Fibroblast of lung (primary cell): ENCODE data around the gene PKP1. TPM values are rescaled to one million over a fixed set of nuclear protein-coding genes. Genes with fewer than 3 reads are reported as not detected.

Source experiments
- DNase-seq, 2 donors: peaks; one replicate each; pipeline versions ENCODE4 v3.0.0 to v3.0.0-alpha.2; 2010; ENCODE audit warnings: low read depth in 2 of 2
- H2AFZ ChIP-seq: 2 replicates; pipeline ENCODE4 v1.5.1; 2012; ENCODE audit warnings: low read length, control low read depth, inconsistent platforms
- H3K27ac ChIP-seq: 2 replicates; pipeline ENCODE4 v1.5.1; 2011; ENCODE audit warnings: low read length, control low read depth; ENCODE audit not compliant: insufficient read depth
- H3K27me3 ChIP-seq: 2 replicates; pipeline ENCODE4 v1.5.1; 2011; ENCODE audit warnings: mild to moderate bottlenecking, low read length; ENCODE audit not compliant: control insufficient read depth, insufficient read depth
- H3K36me3 ChIP-seq: 2 replicates; pipeline ENCODE4 v1.5.1; 2011; ENCODE audit warnings: low read length; ENCODE audit not compliant: control insufficient read depth, insufficient read depth
- H3K4me1 ChIP-seq: 2 replicates; pipeline ENCODE4 v1.5.1; 2011; ENCODE audit warnings: low read length; ENCODE audit not compliant: control insufficient read depth, insufficient read depth; ENCODE audit errors: extremely low read depth
- H3K4me2 ChIP-seq: 2 replicates; pipeline ENCODE4 v1.5.1; 2011; ENCODE audit warnings: low read length, control low read depth; ENCODE audit not compliant: insufficient read depth; ENCODE audit errors: extremely low read depth
- H3K4me3 ChIP-seq, 4 experiments: fragments of 200-600 bp in 1 of 4; sonication (generic) in 1 of 4; replicated peaks in 1 of 4; 2 replicates each; pipeline ENCODE4 v1.5.1; 2011 to 2016; ENCODE audit warnings: low read length in 4 of 4, low read depth in 3 of 4, mild to moderate bottlenecking in 3 of 4, control low read depth in 2 of 4, inconsistent platforms in 1 of 4, mixed read lengths in 1 of 4; ENCODE audit not compliant: insufficient read depth in 1 of 4; ENCODE audit errors: control extremely low read depth in 1 of 4
- H3K79me2 ChIP-seq: 2 replicates; pipeline ENCODE4 v1.5.1; 2012; ENCODE audit warnings: mild to moderate bottlenecking, low read length, inconsistent platforms; ENCODE audit not compliant: control insufficient read depth, insufficient read depth
- H3K9ac ChIP-seq: 2 replicates; pipeline ENCODE4 v1.5.1; 2011; ENCODE audit warnings: mild to moderate bottlenecking, low read length, control low read depth; ENCODE audit not compliant: insufficient read depth
- H3K9me3 ChIP-seq: 2 replicates; pipeline ENCODE4 v1.5.1; 2012; ENCODE audit warnings: low read depth, low read length; ENCODE audit not compliant: control insufficient read depth, insufficient read depth
- H4K20me1 ChIP-seq: 2 replicates; pipeline ENCODE4 v1.5.1; 2011; ENCODE audit warnings: low read length; ENCODE audit not compliant: control insufficient read depth, insufficient read depth; ENCODE audit errors: extremely low read depth
- EZH2 ChIP-seq: IDR thresholded peaks from 2 replicates; pipeline ENCODE4 v1.5.1; 2012; ENCODE audit warnings: low read length, control low read depth, mild to moderate bottlenecking; ENCODE audit errors: missing control alignments
- polyA plus RNA-seq, 2 donors: library from polyadenylated mRNA; depleted of rRNA in 1 of 2; stranded (reverse) in 1 of 2; unstranded in 1 of 2; fragments of >200 nt; gene quantifications; 2 replicates each; pipeline ENCODE4 v1.2.1, GENCODE V29; 2011 to 2012; ENCODE audit warnings: missing spikeins in 1 of 2
- total RNA-seq: library from RNA; depleted of rRNA; stranded (reverse); fragments of >200 nt; gene quantifications from 2 replicates; pipeline ENCODE4 v1.2.1, GENCODE V29; 2014
- TF ChIP-seq, protein P1 (sequence below), 2 donors: IDR thresholded peaks in 1 of 2; conservative IDR thresholded peaks in 1 of 2; 1 replicate in 1 of 2; 2 replicates in 1 of 2; pipeline ENCODE4 v1.5.1; 2011 to 2012; ENCODE audit warnings: low read length in 2 of 2, control low read depth in 1 of 2, inconsistent platforms in 1 of 2, low read depth in 1 of 2, mild to moderate bottlenecking in 1 of 2

Gene PKP1
- total and polyA plus RNA-seq, 2 donors (not counting 1 experiment from before 2014, with no cell fraction given) = under 0.01 to 0.08 TPM

DNA sequence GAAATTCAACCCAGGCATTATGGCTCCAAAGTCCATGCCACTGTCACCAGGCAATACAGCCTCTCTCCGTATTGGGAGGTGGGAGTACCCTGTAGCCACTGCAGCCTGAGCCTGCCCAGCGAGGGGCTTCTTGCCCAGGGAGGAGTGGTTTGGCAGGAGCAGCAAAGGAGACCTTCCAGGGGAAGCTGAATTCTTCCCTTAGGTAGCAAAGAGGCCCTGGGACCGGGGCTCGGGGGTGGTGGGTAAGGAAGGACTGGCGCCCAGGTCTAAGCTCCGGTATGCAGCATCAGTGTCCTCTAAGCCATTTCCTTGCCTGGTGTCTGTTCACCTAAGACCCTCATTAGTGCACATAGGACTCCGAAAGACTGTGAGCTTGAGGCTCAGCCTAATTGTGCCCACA, 77.2 kb downstream of the PKP1 start:
- H3K27me3 ChIP-seq = peaks cover 15% of the 10 kb centered on the region
- H3K79me2 ChIP-seq = no peaks in the 10 kb centered on the region
- H2AFZ ChIP-seq = no peak overlapping the region
- no peaks in the 10 kb centered on the region for H3K4me1 ChIP-seq
- no peaks in the 10 kb centered on the region for H3K36me3 ChIP-seq
- DNase-seq = no peak
- no peaks in the 10 kb centered on the region for H3K9me3 ChIP-seq
- no peak overlapping the region for H3K27ac ChIP-seq
- no peak for TF ChIP-seq EZH2
- TF ChIP-seq, protein P1, sequence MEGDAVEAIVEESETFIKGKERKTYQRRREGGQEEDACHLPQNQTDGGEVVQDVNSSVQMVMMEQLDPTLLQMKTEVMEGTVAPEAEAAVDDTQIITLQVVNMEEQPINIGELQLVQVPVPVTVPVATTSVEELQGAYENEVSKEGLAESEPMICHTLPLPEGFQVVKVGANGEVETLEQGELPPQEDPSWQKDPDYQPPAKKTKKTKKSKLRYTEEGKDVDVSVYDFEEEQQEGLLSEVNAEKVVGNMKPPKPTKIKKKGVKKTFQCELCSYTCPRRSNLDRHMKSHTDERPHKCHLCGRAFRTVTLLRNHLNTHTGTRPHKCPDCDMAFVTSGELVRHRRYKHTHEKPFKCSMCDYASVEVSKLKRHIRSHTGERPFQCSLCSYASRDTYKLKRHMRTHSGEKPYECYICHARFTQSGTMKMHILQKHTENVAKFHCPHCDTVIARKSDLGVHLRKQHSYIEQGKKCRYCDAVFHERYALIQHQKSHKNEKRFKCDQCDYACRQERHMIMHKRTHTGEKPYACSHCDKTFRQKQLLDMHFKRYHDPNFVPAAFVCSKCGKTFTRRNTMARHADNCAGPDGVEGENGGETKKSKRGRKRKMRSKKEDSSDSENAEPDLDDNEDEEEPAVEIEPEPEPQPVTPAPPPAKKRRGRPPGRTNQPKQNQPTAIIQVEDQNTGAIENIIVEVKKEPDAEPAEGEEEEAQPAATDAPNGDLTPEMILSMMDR (conservative IDR thresholded peaks at IDR 0.05 in 1 of 2, IDR thresholded peaks at IDR 0.05 in 1 of 2; ENCODE audit: low read depth in 1 of 2, low read length in 2 of 2) = no peak
- no peaks in the 10 kb centered on the region for H4K20me1 ChIP-seq
- no peak overlapping the region for H3K4me3 ChIP-seq
- H3K9ac ChIP-seq = no peak overlapping the region
- no peak overlapping the region for H3K4me2 ChIP-seq

DNA sequence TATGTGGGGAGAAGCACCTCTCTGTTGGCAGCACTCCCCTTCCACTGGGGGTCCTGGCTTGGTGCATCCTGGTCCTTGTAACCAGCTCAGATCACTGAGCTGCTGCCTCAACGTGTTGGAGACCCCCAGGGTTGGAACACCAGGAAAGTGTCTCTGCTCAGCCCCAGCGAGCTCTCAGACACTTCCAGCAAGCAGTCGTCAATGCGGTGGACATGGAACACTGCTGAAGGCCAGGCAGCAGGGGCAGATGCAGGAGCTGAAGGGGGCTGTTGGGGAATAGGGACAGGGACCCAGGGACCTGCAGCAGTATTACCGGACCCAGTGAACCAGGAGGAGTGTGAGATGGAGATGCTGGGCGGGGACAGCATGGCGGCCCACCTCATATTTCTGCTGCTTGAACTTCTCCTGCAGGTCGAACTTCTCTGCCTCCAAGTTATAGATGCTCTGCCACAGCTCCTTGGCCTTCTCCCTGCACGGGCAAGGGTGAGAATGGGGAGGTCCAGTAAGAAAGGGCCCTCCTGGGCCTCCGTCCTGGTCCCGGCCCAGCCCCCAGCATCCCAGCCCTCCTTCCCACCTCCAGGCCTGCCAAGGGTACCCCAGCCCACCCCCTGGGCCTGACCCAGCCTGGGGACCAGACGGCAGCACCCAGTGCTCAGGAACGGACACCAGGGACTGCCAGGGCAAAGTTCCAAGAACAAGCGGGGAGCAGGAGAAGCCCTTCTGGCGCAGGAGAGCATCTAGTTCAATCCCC, 77.8 kb downstream of the PKP1 start:
- DNase-seq = no peak
- no peak overlapping the region for H3K4me2 ChIP-seq
- no peak overlapping the region for H3K4me3 ChIP-seq
- no peak overlapping the region for H3K27ac ChIP-seq
- H3K9me3 ChIP-seq = no peaks in the 10 kb centered on the region
- H4K20me1 ChIP-seq = no peaks in the 10 kb centered on the region
- H3K36me3 ChIP-seq = no peaks in the 10 kb centered on the region
- H3K79me2 ChIP-seq = no peaks in the 10 kb centered on the region
- no peak overlapping the region for H2AFZ ChIP-seq
- H3K9ac ChIP-seq = no peak overlapping the region
- TF ChIP-seq EZH2 = no peak
- TF ChIP-seq, protein P1 (conservative IDR thresholded peaks at IDR 0.05 in 1 of 2, IDR thresholded peaks at IDR 0.05 in 1 of 2; ENCODE audit: low read depth in 1 of 2, low read length in 2 of 2) = no peak
- no peaks in the 10 kb centered on the region for H3K4me1 ChIP-seq
- peaks cover 13% of the 10 kb centered on the region for H3K27me3 ChIP-seq

DNA sequence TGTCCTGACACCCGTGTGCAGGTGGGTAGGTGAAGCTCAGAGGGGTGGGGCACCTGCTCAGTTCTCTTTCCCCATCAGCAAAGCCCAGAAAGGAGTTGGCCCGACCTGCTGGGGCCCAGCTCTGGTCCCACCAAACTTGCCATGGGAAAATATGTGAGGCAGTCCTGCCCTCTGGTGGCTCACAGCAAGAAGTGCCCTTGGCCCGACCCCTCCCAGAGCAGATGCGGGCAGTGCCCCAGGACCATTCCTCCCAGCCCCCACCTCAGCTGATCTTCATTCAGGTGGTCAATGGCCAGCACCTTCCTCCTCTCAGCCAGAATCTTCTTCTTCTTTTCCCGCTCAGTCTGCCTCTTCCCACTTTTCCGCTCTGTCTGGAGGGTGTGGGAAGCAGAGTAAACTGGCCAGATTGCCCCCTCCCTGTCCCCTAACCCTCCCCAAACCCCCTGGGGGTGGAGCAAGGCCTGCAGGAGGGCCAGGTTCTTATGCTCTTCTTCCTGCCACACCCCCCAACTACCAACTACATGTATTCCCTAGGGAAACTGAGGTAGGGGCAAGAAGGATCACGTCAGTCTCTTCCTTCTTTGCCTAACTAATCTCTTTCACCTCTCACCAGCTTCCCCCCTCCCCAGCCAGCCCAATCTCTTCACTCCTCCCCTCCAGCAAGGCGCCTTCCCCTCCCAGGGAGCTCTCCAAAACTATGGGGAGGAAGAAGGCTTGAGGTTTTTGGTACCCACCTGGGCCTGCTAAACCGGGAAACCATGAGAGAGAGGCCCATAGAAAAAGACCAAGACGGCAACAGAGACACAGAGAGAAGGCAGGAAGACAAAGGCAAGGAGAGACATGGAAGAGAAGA, 78.6 kb downstream of the PKP1 start:
- peak; percentile 20 to 47 for DNase-seq
- Histone ChIP-seq H4K20me1 (no peaks in the 10 kb centered on the region), H2AFZ (no peak overlapping the region), H3K27me3 (peaks cover 15% of the 10 kb centered on the region), H3K9me3 (no peaks in the 10 kb centered on the region), H3K79me2 (no peaks in the 10 kb centered on the region), H3K9ac (no peak overlapping the region), H3K36me3 (no peaks in the 10 kb centered on the region), H3K4me1 (no peaks in the 10 kb centered on the region), H3K27ac (no peak overlapping the region), H3K4me2 (no peak overlapping the region), H3K4me3 (no peak overlapping the region)
- no peak for TF ChIP-seq EZH2
- TF ChIP-seq, protein P1 (conservative IDR thresholded peaks at IDR 0.05 in 1 of 2, IDR thresholded peaks at IDR 0.05 in 1 of 2; ENCODE audit: low read depth in 1 of 2, low read length in 2 of 2) = peak; percentile 74 to 83
